Panc1 (cell line): Measurements from ENCODE around the gene SZT2. TPM values are rescaled to one million over a fixed set of nuclear protein-coding genes. Genes with fewer than 3 reads are reported as not detected.

Source experiments
- ATAC-seq: fragments of 200-7000 bp; cut with Tn5 transposase; 2 replicates; pipeline ENCODE4 v1.9.1; 2020; ENCODE audit warnings: mild to moderate bottlenecking, moderate library complexity
- BruUV-seq: library from RNA; stranded (reverse); fragments of 400-500 nt; replicated peaks from 2 replicates; lab custom pipeline; 2021; lab: Mats Ljungman, UMichigan
- CTCF ChIA-PET: fragments of 300-600 bp; sonication (Branson Sonifier 250); formaldehyde crosslinking; loops from one replicate; lab custom pipeline; 2022; ENCODE audit warnings: antibody characterized with exemption; lab: Charles Lee
- POLR2A ChIA-PET: fragments of 300-600 bp; sonication (Branson Sonifier 250); formaldehyde crosslinking; loops from one replicate; lab custom pipeline; 2022; ENCODE audit warnings: antibody characterized with exemption; lab: Charles Lee
- DNase-seq: peaks from one replicate; pipeline ENCODE4 v3.0.0-alpha.2; 2010; ENCODE audit warnings: low read depth, low spot score
- H3K27ac ChIP-seq: 2 replicates; pipeline ENCODE4 v1.5.1; 2011; ENCODE audit warnings: mild to moderate bottlenecking, low read length, inconsistent platforms
- H3K27me3 ChIP-seq: fragments of 200-500 bp; sonication (Bioruptor generic); 2 replicates; pipeline ENCODE4 v1.6.0; 2014; ENCODE audit warnings: low read length, inconsistent platforms; ENCODE audit not compliant: control insufficient read depth, insufficient read depth
- H3K36me3 ChIP-seq: fragments of 200-500 bp; sonication (Bioruptor generic); 2 replicates; pipeline ENCODE4 v1.5.1; 2014; ENCODE audit warnings: inconsistent platforms, mild to moderate bottlenecking, low read length, moderate library complexity; ENCODE audit not compliant: control insufficient read depth, insufficient read depth
- H3K4me1 ChIP-seq: 2 replicates; pipeline ENCODE4 v1.5.1; 2011; ENCODE audit warnings: inconsistent platforms, mild to moderate bottlenecking, low read length, moderate library complexity; ENCODE audit not compliant: control insufficient read depth, insufficient read depth
- H3K4me3 ChIP-seq, 2 experiments: 2 replicates each; pipeline ENCODE4 v1.5.1; 2011 to 2012; ENCODE audit warnings: low read depth in 2 of 2, low read length in 2 of 2, mild to moderate bottlenecking in 2 of 2, inconsistent platforms in 1 of 2, moderate library complexity in 1 of 2
- H3K9me3 ChIP-seq: fragments of 200-500 bp; sonication (Bioruptor generic); 2 replicates; pipeline ENCODE4 v1.5.1; 2014; ENCODE audit warnings: low read depth, mild to moderate bottlenecking, inconsistent platforms, low read length, moderate library complexity; ENCODE audit not compliant: control insufficient read depth, insufficient read depth
- CTCF ChIP-seq: fragments of 450-650 bp; IDR thresholded peaks from 2 replicates; pipeline ENCODE4 v1.5.1; 2017; ENCODE audit warnings: mild to moderate bottlenecking
- POLR2AphosphoS5 ChIP-seq: IDR thresholded peaks from 2 replicates; pipeline ENCODE4 v1.6.1; 2012; ENCODE audit warnings: mild to moderate bottlenecking, low read depth, low read length, moderate library complexity
- REST ChIP-seq, 2 experiments: IDR thresholded peaks; 2 replicates each; pipeline ENCODE4 v1.6.1; 2011 to 2012; ENCODE audit warnings: low read depth in 2 of 2, control low read depth in 1 of 2, low read length in 1 of 2, mild to moderate bottlenecking in 1 of 2, moderate library complexity in 1 of 2; ENCODE audit not compliant: insufficient read depth in 1 of 2
- SIN3A ChIP-seq: IDR thresholded peaks from 2 replicates; pipeline ENCODE4 v1.6.1; 2012; ENCODE audit warnings: low read depth, mild to moderate bottlenecking, low read length, moderate library complexity, borderline replicate concordance; ENCODE audit not compliant: insufficient read depth
- TCF7L2 ChIP-seq: IDR thresholded peaks from 2 replicates; pipeline ENCODE4 v1.6.1; 2011; ENCODE audit warnings: mild to moderate bottlenecking, low read depth, low read length, inconsistent platforms
- in situ Hi-C: cut with HindIII; loops from 2 replicates; pipeline ENCODE4 v1.10.0; 2016; ENCODE audit warnings: low sequenced_read_pairs, low pct_unique_long_range_greater_than_20kb
- intact Hi-C: fragments of 100-400 bp; cut with micrococcal nuclease; formaldehyde crosslinking; loops from one replicate; pipeline ENCODE4 v1.10.0; 2022; ENCODE audit not compliant: unreplicated experiment
- total RNA-seq: library from RNA; stranded (reverse); gene quantifications from one replicate; pipeline ENCODE4 v1.2.1, GENCODE V29; 2021; ENCODE audit not compliant: unreplicated experiment

Gene SZT2
- total RNA-seq, 1 experiment from 2014 or later, result 40.2 TPM

GRCh38 chr1:43431676-43432075, 42.0 kb downstream of the SZT2 start:
- Histone ChIP-seq H3K36me3 (no peaks in the 10 kb centered on the region; the same call in 1 of the 2 replicates), H3K27me3 (no peaks in the 10 kb centered on the region), H3K27ac (no peak overlapping the region), H3K4me1 (no peaks in the 10 kb centered on the region), H3K4me3 (no peak overlapping the region), H3K9me3 (no peaks in the 10 kb centered on the region)
- DNase-seq (no peak), ATAC-seq (no peak)
- POLR2A ChIA-PET, result no interaction called here
- in situ Hi-C loops (no loop called here), intact Hi-C loops (no loop called here)
- CTCF ChIA-PET, result no interaction called here
- no TSS peak for BruUV-seq
- TF ChIP-seq CTCF, result no peak
- no peak for TF ChIP-seq SIN3A
- no peak for TF ChIP-seq POLR2AphosphoS5
- TF ChIP-seq REST (IDR thresholded peaks at IDR 0.05; ENCODE audit: insufficient read depth in 1 of 2, low read depth in 2 of 2, low read length in 1 of 2), result no peak
- no peak for TF ChIP-seq TCF7L2

- Histone ChIP-seq H3K4me1 (no peaks in the 10 kb centered on the region), H3K36me3 (no peaks in the 10 kb centered on the region; the same call in 1 of the 2 replicates), H3K27ac (no peak overlapping the region), H3K4me3 (no peak overlapping the region), H3K27me3 (no peaks in the 10 kb centered on the region), H3K9me3 (no peaks in the 10 kb centered on the region)
- intact Hi-C loops (no loop called here), in situ Hi-C loops (no loop called here)
- no peak for DNase-seq
- TF ChIP-seq TCF7L2 (no peak), POLR2AphosphoS5 (no peak)
- BruUV-seq, result no TSS peak
- ATAC-seq, result no peak
- ChIA-PET CTCF (no interaction called here), POLR2A (no interaction called here)
Observed at GRCh38 chr1:43432171-43432860, 42.6 kb downstream of the SZT2 start.

- POLR2A ChIA-PET, result no interaction called here
- Histone ChIP-seq H3K36me3 (no peaks in the 10 kb centered on the region; the same call in 1 of the 2 replicates), H3K4me1 (no peaks in the 10 kb centered on the region), H3K4me3 (no peak overlapping the region), H3K9me3 (no peaks in the 10 kb centered on the region), H3K27ac (no peak overlapping the region), H3K27me3 (no peaks in the 10 kb centered on the region)
- TF ChIP-seq REST (IDR thresholded peaks at IDR 0.05; ENCODE audit: insufficient read depth in 1 of 2, low read depth in 2 of 2, low read length in 1 of 2) (no peak), SIN3A (no peak), CTCF (no peak), POLR2AphosphoS5 (no peak), TCF7L2 (no peak)
- BruUV-seq, result no TSS peak
- in situ Hi-C loops, result no loop called here
- intact Hi-C loops, result no loop called here
- ATAC-seq (no peak), DNase-seq (no peak)
- CTCF ChIA-PET, result no interaction called here
Observed at GRCh38 chr1:43432907-43433306, 43.2 kb downstream of the SZT2 start.
